HG03095 (cell line): Measurements from ENCODE around the gene LRRC49.

Experiments
- ATAC-seq: cut with Tn5 transposase; IDR thresholded peaks from one replicate; pipeline ENCODE4 v1.9.1; 2021; ENCODE audit warnings: moderate library complexity; ENCODE audit not compliant: unreplicated experiment

LRRC49 gene

DNA sequence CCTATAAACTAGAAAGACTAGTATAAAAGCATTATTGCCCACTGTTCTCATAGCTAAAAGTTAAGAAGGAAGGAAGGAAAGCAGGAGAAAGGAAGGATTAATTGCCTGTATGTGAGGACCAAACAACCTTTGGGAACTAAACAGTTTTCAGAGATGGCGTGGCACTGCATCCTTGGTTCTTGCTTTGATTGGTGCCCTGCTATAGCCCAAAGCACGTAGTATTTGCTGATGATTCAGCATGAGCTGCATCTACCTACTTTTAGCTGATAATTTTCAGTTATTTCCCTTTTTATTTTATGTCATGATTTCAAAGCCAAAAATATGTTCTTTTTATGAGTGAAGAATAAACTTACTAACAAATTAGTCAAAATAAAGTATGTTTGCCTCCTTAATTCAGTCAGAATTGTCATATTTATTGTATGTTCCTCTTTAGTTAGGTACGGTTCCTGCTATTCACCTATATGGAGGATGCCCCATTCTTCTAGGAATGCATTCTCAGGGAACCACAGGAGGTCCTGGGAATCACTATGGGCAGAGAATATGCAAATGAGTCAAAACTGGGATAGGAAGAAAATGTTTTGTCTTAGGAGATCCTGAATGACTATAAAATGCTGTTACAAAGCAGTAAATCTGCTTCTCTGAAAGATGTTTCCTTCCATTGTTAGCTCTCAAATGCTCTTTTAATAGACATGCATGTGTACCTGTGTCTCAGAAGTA lies 157.2 kb downstream of the LRRC49 start:
- no peak for ATAC-seq

DNA sequence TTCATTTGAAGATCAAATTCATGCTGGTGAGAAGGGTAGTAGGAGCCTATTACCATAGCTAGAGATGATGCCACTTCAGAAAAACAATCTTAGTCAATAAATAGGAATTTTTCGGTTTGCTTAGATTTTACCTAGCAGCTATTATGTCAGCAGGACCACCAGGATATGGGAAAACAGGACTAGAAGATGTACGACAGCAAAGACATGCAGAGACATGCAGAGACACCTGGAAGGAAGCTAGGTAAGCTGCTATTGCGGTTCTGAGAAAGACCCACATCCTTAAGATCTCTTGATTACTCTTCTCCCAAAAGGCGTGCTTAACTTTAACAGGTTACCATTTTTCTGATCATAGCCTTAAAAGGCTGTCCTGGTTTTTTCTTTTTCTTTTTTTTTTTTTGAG lies 157.8 kb downstream of the LRRC49 start:
- no peak for ATAC-seq

DNA sequence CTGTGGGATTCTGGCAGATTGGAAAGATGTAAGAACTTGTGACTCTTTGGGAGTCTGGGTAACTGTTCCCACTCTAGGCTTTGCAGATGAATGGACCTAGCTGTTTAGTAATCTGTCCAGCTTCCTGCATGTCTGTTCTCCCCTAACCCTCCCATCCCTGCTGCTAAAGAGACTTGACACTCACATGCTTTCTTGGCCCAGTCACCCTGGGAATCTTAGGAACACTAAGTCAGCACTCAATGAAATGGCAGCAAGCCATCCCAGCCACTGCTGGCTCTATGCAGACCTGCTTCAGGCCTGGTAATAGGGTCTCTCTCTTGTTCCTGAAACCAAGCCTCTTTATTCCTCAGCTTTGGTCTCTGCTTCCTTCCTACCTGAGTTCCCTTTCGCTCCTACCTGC lies 158.9 kb downstream of the LRRC49 start:
- ATAC-seq, result no peak

DNA sequence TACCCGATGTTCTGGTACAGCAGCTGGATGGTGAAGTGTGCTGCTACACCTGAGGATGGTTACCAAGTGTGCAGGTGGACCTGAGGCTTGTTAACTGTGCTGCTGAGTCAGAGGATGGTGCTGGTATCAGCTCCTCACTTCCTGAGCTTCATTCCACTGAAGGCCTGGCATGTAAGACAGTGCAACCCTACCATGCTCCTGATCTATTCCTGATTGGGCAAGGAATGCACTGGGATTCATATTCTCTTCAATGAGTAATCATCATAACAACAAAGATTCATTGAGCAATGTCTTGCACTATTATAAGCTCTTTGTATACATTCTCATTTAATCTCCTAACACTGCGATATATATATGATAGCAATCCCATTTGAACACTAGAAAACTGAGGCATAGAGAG lies 159.7 kb downstream of the LRRC49 start:
- ATAC-seq, result no peak

DNA sequence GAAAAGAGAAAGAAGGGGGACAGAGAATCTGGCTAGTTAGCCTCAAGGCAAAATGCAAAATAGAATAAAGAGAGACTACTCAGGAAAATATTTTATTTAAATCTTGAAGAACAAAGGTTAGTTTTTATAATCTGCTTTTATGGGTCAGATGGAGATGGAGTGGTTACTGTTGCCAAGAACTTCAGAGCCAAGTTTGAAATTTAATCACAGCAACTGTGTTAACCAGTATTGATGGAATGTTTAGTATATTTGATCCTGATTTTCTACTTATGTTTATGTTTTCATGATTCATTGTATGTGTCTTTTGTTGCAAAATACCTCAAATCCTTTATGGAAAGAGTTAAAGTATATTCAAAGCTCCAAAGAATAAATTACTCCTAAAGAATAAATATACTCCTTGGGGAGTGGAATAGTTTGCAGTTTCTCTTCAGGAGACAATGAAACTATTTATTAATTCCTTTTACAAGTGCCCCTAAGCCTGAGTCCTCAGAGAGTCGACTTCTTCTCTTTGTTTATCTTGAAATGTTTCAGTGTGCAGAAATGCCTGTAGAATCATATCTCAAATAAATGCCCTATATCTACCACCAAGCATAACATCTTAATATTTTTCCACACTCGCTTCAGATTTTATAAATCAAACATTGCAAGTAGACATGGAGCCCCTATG lies 161.8 kb downstream of the LRRC49 start:
- no peak for ATAC-seq

DNA sequence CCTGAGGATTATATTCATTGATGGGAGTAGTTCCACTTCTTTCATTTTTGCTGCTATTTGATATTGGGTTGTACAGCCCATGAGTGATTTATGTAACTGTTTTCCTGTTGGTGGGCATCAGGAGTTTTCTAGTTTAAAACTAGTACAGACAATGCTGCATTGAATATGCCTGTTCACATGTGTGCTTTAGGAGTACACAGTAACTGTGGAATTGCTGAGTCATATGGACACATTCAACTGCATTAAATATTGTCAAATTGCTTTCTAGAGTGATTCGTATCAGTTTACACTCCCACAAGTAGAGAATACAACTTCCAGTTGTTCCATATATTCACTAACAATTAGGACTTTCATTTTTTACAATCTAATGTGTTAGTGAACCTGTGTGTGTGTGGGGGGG lies 162.8 kb downstream of the LRRC49 start:
- no peak for ATAC-seq

DNA sequence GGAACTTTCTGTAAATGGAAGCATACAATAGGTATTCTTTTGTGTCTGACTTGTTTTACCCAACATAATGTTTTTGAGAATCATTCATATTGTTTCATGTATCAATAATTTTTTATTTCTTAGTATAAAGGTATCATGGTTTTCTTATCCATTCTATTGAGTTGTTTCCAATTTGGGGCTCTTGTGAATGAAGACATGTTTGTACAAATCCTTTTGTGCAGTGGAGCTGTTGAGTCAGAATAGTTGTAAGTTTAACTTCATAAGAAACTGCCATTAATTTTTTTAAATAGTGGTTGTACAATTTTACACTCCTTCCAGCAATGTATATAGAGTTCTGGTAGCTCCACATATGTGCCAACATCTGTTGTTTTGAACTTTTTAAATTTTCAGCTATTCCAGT lies 163.5 kb downstream of the LRRC49 start:
- no peak for ATAC-seq

DNA sequence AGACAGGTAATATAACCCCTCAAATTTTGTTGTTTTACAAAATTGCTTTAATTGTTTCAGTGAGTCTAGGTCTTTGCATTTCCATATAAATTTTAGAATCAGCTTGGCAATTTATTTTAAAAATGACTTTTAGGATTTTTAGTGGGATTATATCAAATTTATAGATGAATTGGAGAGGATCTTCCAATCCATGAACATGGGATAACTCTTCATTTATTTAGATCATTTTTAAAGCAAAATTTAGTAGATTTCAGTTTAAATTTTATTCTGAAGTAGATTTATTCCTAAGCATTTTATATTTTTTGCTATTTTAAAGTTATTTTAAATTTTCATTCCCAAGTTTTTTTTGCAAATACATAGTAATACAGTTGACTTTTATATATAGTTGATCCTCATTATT lies 164.5 kb downstream of the LRRC49 start:
- ATAC-seq, result no peak

DNA sequence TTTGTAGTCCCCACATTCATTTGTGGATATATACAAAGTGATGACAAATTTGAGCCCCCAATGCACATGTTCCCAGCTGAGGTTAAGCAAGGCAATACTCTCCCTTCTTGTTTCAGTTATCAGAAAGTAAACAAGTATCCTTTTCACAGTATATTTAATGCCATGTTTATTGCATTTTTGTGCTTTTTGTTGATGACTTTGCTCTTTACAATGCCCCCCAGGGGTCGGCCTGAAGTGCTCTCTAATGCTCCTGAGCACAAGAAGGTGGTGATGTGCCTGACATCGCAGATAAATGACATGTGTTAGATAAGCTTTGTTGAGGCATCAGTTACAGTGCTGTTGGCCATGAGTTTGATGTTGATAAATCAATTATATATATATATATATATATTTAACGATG lies 165.0 kb downstream of the LRRC49 start:
- no peak for ATAC-seq

DNA sequence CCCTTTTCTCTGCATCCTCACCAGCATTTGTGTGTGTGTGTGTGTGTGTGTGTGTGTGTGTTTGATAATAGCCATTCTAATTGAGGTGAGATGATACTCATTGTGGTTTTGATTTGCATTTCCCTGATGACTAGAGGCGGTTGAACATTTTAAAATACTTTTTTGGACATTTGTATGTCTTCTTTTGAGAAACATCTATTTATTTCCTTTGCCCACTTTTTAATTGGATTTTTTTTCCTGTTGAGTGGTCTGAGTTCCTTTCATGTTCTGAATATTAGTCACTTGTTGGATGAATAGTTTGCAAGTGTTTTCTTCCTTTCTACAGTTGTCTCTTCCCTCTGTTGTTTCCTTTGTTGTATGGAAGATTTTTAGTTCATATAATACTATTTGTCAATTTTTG lies 168.4 kb downstream of the LRRC49 start:
- no peak for ATAC-seq

DNA sequence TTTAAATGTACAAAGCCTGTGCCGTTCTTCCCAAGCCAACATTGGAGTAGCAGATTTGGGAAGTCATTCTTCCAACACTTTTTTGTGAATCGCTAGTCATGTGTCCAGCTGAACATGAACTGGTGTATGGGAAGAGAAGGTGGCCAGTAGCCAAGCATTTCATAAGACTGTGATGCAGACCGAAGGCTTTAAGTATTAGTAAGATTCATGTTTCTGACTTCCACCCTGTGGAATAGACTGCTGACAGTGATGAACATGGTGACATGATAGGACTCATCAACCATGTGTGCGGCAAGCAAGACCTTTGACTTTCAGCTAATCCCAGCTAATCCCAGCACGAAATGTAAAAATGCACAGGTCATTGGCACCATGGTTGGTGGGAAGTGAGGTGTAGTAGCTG lies 174.4 kb downstream of the LRRC49 start:
- no peak for ATAC-seq

DNA sequence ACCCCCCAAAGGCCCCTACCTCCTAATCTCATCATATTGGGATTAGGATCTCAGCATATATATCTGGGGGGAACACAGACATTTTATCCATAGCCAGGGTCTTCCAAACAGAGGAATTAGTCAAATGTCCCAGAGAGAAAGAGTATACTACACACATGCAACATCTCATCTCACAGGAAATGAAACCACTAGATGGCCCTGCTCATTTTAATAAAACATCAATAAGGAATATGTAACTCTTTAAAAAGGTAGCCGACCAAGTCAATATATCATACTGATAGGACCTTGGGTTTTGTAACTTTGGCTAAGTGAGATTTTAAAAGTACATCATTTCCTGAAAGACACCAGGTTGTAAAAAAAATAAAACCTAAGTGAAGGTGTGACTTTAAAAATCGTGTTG lies 177.1 kb downstream of the LRRC49 start:
- ATAC-seq, result no peak

DNA sequence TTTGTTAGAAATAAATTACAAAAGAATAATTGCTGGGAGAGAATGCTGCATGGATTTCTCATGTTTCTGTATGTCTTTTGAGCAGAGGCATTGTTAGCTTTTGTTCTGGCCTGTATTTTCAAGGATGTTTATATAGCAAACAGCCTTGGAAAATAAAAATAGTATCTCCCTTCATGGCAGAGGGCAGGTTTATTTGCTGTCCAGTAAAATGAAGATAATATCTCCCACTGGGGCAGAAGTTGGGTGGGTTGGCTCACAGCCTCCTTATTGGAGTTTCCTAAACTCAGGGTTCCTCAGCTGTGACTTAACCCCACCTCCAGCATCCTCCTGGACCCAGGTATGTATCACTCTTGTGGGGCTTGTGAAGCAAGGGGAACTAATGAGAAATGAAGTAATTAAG lies 178.9 kb downstream of the LRRC49 start:
- ATAC-seq, result no peak

DNA sequence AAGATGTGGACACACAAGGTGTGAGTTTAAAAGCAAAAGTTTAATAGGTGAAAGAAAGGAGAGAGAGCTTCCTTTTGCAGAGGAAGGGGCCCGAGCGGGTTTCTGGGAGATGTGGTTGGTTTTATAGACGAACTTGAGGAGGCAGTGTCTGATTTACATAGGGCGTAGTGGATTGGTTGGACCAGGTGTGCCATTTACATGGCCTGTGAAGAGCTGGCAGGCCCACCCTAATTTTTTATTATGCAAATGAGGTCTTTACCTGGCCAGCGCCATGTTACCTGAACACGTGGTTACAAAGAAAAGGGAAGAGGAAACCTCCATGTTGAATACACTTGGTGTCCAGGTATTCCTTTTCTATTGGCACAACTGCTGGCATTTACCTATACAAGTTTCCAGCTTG lies 179.8 kb downstream of the LRRC49 start:
- ATAC-seq, result no peak

DNA sequence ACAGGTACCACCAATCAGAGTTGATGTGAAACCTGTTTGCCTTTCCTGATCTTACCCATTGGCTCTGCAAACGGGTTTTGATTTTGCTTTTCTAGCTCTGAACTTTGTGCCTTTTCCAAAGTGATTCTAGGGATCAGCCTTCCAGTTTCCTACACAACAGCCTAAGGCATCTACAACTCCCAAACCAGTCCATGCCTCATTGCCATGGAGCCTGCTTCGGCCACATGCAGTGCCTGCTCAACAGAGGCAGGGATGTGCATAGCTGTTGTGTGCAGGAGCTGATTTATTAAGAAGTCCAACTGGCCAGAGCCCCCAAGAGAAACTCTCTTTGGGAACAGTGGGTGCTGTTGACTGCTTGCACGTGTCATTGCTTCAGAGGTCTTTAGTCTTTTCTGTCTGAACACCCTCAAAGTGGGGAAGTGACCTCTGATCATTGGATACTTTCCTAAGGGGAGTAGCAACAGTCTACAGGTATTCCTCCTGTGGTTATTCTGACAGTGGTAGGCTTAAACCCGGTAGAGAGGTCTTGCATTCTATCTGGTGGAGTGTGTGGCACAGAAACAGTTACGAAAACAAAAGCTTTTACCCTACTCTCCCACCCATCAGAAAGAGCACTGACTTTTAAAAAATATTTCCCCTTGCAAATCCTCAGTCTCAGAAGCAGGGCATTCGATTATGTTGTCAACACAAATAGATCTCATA lies 186.0 kb downstream of the LRRC49 start:
- no peak for ATAC-seq

DNA sequence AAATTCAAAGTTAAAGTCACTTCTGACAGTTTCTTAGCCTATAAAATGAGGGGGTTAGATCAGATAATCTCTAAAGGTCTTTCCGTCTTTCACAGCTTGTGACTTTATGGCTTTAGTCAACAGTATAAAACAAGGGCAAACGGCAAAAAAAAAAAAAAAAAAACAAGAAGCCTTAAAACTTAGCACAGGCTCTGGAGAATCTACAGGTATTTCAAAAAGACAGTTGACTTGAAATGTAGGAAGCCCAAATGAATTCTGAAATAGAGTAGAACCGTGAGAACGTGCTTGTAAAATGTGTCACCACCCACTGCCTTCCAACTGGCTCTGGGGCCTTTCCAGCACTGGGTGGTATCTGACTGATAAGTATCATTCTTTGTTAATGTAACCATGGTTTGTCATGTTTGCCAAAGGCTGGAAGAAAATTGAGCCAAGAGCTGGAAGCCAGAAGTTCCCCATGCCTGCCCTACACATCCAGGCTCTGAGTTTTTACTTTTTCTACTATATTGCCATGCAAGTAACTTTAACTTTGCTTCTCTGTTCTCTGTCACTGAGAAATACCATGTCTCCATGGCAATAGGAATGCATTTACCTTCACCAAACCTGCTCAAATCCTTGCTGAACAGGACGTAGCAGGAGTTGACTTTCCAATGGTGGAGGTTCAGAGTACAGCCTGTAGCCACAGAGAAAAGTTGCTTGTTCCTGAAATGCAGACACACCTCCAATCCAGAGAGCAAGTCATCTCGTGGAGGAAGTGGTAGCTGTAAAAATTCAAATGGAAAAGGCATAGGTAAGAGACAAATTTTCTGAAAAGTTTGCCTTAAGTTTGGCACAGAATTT lies 186.8 kb downstream of the LRRC49 start:
- no peak for ATAC-seq

DNA sequence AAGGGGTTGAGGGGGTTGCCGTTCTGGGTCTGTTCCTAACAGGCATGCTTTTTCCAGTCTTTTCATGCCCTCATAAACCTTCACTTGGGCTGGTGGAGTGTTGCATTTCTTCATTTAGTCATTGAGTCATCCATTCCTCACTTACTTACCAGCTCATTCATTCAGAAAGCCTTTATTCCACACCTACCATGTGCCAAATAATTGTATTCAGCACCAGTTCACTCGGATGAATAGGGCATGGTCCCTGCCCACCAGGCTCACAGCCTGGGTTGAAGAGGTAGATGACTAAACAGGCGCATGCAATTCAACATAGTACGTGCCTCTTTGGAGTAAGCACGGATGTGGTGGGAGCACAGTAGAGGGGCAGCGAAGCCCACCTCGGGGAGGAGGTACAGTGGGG lies 187.5 kb downstream of the LRRC49 start:
- ATAC-seq, result no peak

DNA sequence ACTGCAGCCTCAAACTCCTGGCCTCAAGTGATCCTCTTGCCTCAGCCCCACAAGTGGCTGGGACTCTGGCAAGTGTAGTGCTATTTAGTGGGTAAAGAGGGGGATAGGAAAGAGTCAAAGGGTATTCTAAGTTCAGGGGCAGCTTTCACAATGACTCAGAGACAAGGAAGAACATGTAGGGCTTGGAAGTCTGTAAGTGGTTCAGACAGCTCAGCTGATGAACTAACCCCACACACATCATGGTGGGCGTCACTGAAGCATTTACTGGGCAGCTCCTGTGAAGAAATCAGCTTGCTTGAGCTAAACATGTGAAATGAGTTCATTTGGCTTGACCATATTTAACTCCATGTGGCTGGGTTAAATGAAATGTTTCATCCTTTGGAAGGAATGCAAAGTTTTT lies 188.1 kb downstream of the LRRC49 start:
- ATAC-seq, result no peak

DNA sequence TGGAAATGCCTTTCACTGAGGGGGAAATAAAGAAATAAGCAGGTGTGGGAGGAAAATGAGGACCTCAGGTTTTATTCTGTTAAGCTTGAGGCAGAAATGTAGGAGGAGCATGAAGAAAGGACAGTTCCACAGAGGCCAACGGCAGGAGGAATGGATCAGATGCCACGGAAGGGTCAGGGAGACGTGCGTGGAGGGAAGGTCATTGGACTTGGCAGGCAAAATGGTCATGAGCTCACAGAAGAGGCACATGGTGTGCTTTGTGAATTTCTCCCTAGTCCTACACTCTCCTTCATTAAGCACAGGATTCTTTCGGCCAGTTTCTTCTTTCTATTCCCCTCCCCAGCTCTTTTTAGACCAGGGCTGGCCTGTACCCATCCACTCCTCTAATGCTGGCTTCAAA lies 190.2 kb downstream of the LRRC49 start:
- no peak for ATAC-seq

DNA sequence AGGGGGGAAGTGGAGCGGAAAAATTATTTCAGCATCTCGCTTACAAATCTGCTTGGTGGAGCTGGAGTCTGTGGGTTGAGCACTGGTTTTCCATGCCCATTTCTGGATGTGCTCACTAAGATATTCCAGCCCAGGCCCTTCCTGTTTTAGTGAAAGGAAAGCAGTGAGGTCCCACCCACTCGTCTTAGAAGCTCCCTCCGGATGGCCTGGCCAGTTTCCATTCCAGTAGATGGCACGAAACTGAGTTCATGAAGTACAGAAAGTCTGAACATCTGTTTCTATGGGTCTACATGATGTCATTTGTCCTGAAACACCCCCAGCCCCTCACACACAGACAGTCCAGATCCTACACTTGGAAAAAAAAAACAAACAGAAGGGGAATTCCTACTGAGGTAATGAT lies 190.7 kb downstream of the LRRC49 start:
- ATAC-seq, result no peak

DNA sequence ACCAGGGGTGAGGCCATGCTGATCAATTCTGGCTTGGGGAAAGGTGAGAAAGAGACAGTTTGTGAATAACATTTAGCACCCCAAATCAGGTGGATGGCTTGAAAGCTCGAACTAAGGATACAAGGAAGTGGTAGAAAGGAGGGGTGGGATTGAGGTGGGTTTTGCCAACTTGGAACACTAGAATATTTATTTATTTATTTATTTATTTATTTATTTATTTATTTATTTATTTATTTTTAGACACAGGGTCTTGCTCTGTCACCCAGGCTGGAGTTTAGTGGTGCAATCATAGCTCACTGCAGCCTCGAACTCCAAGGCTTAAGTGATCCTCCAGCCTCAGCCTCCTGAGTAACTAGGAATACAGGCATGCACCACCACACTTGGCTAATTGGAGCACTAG lies 191.6 kb downstream of the LRRC49 start:
- no peak for ATAC-seq
